ENCODE data around the gene NDEL1. TPM values are rescaled to one million over a fixed set of nuclear protein-coding genes. Genes with fewer than 3 reads are reported as not detected.

Gene NDEL1
- total and polyA plus RNA-seq, 9 of the 15 experiments (the other 6 are each of a cell fraction or from before 2014, with no cell fraction given), result 0.86 to 30.5 (median 22.7) TPM

DNA sequence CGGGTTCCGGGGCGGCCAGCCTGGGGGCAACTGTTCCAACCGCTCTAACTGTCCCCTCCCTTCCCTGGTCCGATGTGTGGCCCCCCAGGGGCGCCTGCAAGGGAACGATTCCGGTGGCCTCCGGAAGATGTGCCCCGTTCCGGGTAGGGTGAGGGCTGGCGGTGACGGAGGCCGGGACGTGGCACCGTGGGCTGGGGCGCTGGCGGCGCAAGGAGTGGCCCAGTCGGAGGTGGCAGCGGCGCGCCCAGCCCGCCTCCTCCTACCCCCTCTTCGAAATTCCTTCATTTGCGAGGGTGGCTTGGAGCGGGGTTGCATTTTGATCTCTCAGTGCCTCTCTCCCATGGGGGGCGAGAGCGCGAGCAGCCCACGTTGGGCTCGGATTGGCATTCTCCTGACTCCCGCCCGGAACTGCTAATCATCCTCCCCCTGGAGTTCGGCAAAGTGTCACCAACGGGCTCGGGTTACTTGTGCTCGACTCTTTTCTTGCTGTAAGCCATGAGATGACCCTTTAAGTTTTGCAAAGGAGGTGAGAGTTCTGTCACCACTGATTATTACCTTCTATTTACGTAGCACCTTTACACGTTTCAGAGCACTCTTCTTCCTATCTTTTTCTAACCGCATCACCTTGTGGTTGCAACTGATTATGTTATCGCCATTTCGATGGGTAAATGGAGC lies 622 bp downstream of the NDEL1 start (continued):
- TF ChIP-seq, protein P1, sequence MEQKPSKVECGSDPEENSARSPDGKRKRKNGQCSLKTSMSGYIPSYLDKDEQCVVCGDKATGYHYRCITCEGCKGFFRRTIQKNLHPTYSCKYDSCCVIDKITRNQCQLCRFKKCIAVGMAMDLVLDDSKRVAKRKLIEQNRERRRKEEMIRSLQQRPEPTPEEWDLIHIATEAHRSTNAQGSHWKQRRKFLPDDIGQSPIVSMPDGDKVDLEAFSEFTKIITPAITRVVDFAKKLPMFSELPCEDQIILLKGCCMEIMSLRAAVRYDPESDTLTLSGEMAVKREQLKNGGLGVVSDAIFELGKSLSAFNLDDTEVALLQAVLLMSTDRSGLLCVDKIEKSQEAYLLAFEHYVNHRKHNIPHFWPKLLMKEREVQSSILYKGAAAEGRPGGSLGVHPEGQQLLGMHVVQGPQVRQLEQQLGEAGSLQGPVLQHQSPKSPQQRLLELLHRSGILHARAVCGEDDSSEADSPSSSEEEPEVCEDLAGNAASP (IDR thresholded peaks at IDR 0.05), result no peak
- TF ChIP-seq, protein P2, sequence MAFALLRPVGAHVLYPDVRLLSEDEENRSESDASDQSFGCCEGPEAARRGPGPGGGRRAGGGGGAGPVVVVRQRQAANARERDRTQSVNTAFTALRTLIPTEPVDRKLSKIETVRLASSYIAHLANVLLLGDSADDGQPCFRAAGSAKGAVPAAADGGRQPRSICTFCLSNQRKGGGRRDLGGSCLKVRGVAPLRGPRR (CRISPR knock-in tag; IDR thresholded peaks at IDR 0.05), result no peak
- TF ChIP-seq POLR2B (IDR thresholded peaks at IDR 0.05; ENCODE audit: low read depth, partially characterized antibody) (no peak), KDM2B (CRISPR knock-in tag; IDR thresholded peaks at IDR 0.05) (no peak), ZBTB17 (CRISPR knock-in tag; IDR thresholded peaks at IDR 0.05) (no peak), MYBL2 (IDR thresholded peaks at IDR 0.05; ENCODE audit: low read depth) (no peak), MYBL2 (CRISPR knock-in tag; IDR thresholded peaks at IDR 0.05; ENCODE audit: borderline replicate concordance) (no peak), NR2F6 (CRISPR knock-in tag; IDR thresholded peaks at IDR 0.05) (no peak), ADNP (tag; IDR thresholded peaks at IDR 0.05) (no peak), ZFP36 (IDR thresholded peaks at IDR 0.05; ENCODE audit: low read depth, low read length, partially characterized antibody) (peak; percentile 97), TOE1 (IDR thresholded peaks at IDR 0.05; ENCODE audit: borderline replicate concordance) (0 out of 2 replicates have a peak, but pooled peaks have one; percentile 28), TOE1 (CRISPR knock-in tag; IDR thresholded peaks at IDR 0.05; ENCODE audit: borderline replicate concordance, low read depth) (no peak), SREBF2 (CRISPR knock-in tag; IDR thresholded peaks at IDR 0.05) (no peak), FOXJ2 (tag; IDR thresholded peaks at IDR 0.05) (no peak), NELFE (IDR thresholded peaks at IDR 0.05; ENCODE audit: insufficient read depth, insufficient read length) (no peak), STAT5A (IDR thresholded peaks at IDR 0.05; ENCODE audit: borderline replicate concordance, low read length) (peak; percentile 41), HCFC1 (IDR thresholded peaks at IDR 0.05; ENCODE audit: low read depth, low read length) (no peak), MEF2D (tag; conservative IDR thresholded peaks at IDR 0.05; ENCODE audit: low read depth) (no peak)
- TF ChIP-seq, protein P3, sequence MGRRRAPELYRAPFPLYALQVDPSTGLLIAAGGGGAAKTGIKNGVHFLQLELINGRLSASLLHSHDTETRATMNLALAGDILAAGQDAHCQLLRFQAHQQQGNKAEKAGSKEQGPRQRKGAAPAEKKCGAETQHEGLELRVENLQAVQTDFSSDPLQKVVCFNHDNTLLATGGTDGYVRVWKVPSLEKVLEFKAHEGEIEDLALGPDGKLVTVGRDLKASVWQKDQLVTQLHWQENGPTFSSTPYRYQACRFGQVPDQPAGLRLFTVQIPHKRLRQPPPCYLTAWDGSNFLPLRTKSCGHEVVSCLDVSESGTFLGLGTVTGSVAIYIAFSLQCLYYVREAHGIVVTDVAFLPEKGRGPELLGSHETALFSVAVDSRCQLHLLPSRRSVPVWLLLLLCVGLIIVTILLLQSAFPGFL (CRISPR knock-in tag; IDR thresholded peaks at IDR 0.05), result no peak
- TF ChIP-seq, protein P4, sequence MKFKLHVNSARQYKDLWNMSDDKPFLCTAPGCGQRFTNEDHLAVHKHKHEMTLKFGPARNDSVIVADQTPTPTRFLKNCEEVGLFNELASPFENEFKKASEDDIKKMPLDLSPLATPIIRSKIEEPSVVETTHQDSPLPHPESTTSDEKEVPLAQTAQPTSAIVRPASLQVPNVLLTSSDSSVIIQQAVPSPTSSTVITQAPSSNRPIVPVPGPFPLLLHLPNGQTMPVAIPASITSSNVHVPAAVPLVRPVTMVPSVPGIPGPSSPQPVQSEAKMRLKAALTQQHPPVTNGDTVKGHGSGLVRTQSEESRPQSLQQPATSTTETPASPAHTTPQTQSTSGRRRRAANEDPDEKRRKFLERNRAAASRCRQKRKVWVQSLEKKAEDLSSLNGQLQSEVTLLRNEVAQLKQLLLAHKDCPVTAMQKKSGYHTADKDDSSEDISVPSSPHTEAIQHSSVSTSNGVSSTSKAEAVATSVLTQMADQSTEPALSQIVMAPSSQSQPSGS (CRISPR knock-in tag; IDR thresholded peaks at IDR 0.05), result no peak
- TF ChIP-seq, protein P5, sequence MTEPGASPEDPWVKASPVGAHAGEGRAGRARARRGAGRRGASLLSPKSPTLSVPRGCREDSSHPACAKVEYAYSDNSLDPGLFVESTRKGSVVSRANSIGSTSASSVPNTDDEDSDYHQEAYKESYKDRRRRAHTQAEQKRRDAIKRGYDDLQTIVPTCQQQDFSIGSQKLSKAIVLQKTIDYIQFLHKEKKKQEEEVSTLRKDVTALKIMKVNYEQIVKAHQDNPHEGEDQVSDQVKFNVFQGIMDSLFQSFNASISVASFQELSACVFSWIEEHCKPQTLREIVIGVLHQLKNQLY (CRISPR knock-in tag; conservative IDR thresholded peaks at IDR 0.05), result no peak
- TF ChIP-seq, protein P6, sequence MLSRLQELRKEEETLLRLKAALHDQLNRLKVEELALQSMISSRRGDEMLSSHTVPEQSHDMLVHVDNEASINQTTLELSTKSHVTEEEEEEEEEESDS (CRISPR knock-in tag; IDR thresholded peaks at IDR 0.05), result no peak
- TF ChIP-seq, protein P7, sequence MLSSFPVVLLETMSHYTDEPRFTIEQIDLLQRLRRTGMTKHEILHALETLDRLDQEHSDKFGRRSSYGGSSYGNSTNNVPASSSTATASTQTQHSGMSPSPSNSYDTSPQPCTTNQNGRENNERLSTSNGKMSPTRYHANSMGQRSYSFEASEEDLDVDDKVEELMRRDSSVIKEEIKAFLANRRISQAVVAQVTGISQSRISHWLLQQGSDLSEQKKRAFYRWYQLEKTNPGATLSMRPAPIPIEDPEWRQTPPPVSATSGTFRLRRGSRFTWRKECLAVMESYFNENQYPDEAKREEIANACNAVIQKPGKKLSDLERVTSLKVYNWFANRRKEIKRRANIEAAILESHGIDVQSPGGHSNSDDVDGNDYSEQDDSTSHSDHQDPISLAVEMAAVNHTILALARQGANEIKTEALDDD (IDR thresholded peaks at IDR 0.05), result no peak

Measured in K562 (cell line).